ENCODE results near the gene ZNF827.

DNA sequence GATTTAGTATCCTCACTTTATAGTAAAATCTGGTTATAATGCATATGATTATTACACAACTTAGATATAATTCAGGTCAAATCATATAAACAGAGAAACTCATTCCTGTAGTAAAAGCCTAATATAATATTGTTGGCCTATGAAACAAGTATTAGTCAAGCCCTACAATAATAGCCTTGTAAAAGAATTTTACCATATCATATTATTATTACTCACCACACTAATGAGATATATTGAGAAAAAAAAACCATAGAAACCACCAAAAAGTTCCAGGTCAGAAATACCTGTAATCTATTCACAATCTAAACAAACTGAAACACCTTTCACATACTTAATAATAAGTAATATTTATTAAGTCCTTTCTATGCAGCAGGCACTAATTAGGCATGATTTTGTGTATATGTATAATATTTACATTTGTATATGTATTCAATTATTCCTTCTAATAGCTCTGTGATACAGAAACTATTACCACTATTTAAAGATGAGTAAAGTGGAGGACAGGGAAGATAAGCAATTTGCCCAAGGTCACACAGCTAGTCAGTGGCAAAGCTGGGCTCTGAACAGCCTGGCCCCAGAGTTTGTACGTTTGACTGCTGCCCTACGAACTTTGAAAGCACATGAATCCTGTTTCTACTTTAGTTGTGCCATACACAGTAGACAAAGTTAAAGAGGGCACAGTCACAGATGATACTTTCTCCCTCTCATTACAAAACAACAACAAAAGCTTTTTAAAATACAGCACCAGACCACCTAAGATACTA lies 9.0 kb downstream of the ZNF827 start:
- TF ChIP-seq BHLHE40 (IDR thresholded peaks at IDR 0.05; ENCODE audit: borderline replicate concordance) (no peak), CTBP1 (IDR thresholded peaks at IDR 0.05; ENCODE audit: borderline replicate concordance) (no peak), ELF4 (IDR thresholded peaks at IDR 0.05) (no peak), LEF1 (IDR thresholded peaks at IDR 0.05; ENCODE audit: borderline replicate concordance) (no peak), SUZ12 (IDR thresholded peaks at IDR 0.05) (no peak), SP1 (IDR thresholded peaks at IDR 0.05) (no peak), TARDBP (IDR thresholded peaks at IDR 0.05) (no peak), FOXM1 (IDR thresholded peaks at IDR 0.05; ENCODE audit: borderline replicate concordance) (no peak), HDGF (IDR thresholded peaks at IDR 0.05; ENCODE audit: borderline replicate concordance) (no peak), ZNF384 (IDR thresholded peaks at IDR 0.05) (no peak), FOXK2 (IDR thresholded peaks at IDR 0.05) (no peak), ARNT (IDR thresholded peaks at IDR 0.05) (no peak)

All from HEK293T (cell line).